Panc1 (cell line): Measurements from ENCODE around the gene PSMA5. TPM values are rescaled to one million over a fixed set of nuclear protein-coding genes. Genes with fewer than 3 reads are reported as not detected.

Experiments used
- ATAC-seq: fragments of 200-7000 bp; cut with Tn5 transposase; 2 replicates; pipeline ENCODE4 v1.9.1; 2020; ENCODE audit warnings: mild to moderate bottlenecking, moderate library complexity
- BruUV-seq: library from RNA; stranded (reverse); fragments of 400-500 nt; replicated peaks from 2 replicates; lab custom pipeline; 2021; lab: Mats Ljungman, UMichigan
- CTCF ChIA-PET: fragments of 300-600 bp; sonication (Branson Sonifier 250); formaldehyde crosslinking; loops from one replicate; lab custom pipeline; 2022; ENCODE audit warnings: antibody characterized with exemption; lab: Charles Lee
- POLR2A ChIA-PET: fragments of 300-600 bp; sonication (Branson Sonifier 250); formaldehyde crosslinking; loops from one replicate; lab custom pipeline; 2022; ENCODE audit warnings: antibody characterized with exemption; lab: Charles Lee
- DNase-seq: peaks from one replicate; pipeline ENCODE4 v3.0.0-alpha.2; 2010; ENCODE audit warnings: low read depth, low spot score
- H3K27ac ChIP-seq: 2 replicates; pipeline ENCODE4 v1.5.1; 2011; ENCODE audit warnings: mild to moderate bottlenecking, low read length, inconsistent platforms
- H3K27me3 ChIP-seq: fragments of 200-500 bp; sonication (Bioruptor generic); 2 replicates; pipeline ENCODE4 v1.6.0; 2014; ENCODE audit warnings: low read length, inconsistent platforms; ENCODE audit not compliant: control insufficient read depth, insufficient read depth
- H3K36me3 ChIP-seq: fragments of 200-500 bp; sonication (Bioruptor generic); 2 replicates; pipeline ENCODE4 v1.5.1; 2014; ENCODE audit warnings: inconsistent platforms, mild to moderate bottlenecking, low read length, moderate library complexity; ENCODE audit not compliant: control insufficient read depth, insufficient read depth
- H3K4me1 ChIP-seq: 2 replicates; pipeline ENCODE4 v1.5.1; 2011; ENCODE audit warnings: inconsistent platforms, mild to moderate bottlenecking, low read length, moderate library complexity; ENCODE audit not compliant: control insufficient read depth, insufficient read depth
- H3K4me3 ChIP-seq, 2 experiments: 2 replicates each; pipeline ENCODE4 v1.5.1; 2011 to 2012; ENCODE audit warnings: low read depth in 2 of 2, low read length in 2 of 2, mild to moderate bottlenecking in 2 of 2, inconsistent platforms in 1 of 2, moderate library complexity in 1 of 2
- H3K9me3 ChIP-seq: fragments of 200-500 bp; sonication (Bioruptor generic); 2 replicates; pipeline ENCODE4 v1.5.1; 2014; ENCODE audit warnings: low read depth, mild to moderate bottlenecking, inconsistent platforms, low read length, moderate library complexity; ENCODE audit not compliant: control insufficient read depth, insufficient read depth
- POLR2AphosphoS5 ChIP-seq: IDR thresholded peaks from 2 replicates; pipeline ENCODE4 v1.6.1; 2012; ENCODE audit warnings: mild to moderate bottlenecking, low read depth, low read length, moderate library complexity
- SIN3A ChIP-seq: IDR thresholded peaks from 2 replicates; pipeline ENCODE4 v1.6.1; 2012; ENCODE audit warnings: low read depth, mild to moderate bottlenecking, low read length, moderate library complexity, borderline replicate concordance; ENCODE audit not compliant: insufficient read depth
- TCF7L2 ChIP-seq: IDR thresholded peaks from 2 replicates; pipeline ENCODE4 v1.6.1; 2011; ENCODE audit warnings: mild to moderate bottlenecking, low read depth, low read length, inconsistent platforms
- in situ Hi-C: cut with HindIII; loops from 2 replicates; pipeline ENCODE4 v1.10.0; 2016; ENCODE audit warnings: low sequenced_read_pairs, low pct_unique_long_range_greater_than_20kb
- intact Hi-C: fragments of 100-400 bp; cut with micrococcal nuclease; formaldehyde crosslinking; loops from one replicate; pipeline ENCODE4 v1.10.0; 2022; ENCODE audit not compliant: unreplicated experiment
- total RNA-seq: library from RNA; stranded (reverse); gene quantifications from one replicate; pipeline ENCODE4 v1.2.1, GENCODE V29; 2021; ENCODE audit not compliant: unreplicated experiment
- TF ChIP-seq, protein P1 (sequence below): fragments of 450-650 bp; IDR thresholded peaks from 2 replicates; pipeline ENCODE4 v1.5.1; 2017; ENCODE audit warnings: mild to moderate bottlenecking
- TF ChIP-seq, protein P2 (sequence below), 2 experiments: IDR thresholded peaks; 2 replicates each; pipeline ENCODE4 v1.6.1; 2011 to 2012; ENCODE audit warnings: low read depth in 2 of 2, control low read depth in 1 of 2, low read length in 1 of 2, mild to moderate bottlenecking in 1 of 2, moderate library complexity in 1 of 2; ENCODE audit not compliant: insufficient read depth in 1 of 2

PSMA5 gene
- total RNA-seq, 1 experiment from 2014 or later: 118 TPM

DNA sequence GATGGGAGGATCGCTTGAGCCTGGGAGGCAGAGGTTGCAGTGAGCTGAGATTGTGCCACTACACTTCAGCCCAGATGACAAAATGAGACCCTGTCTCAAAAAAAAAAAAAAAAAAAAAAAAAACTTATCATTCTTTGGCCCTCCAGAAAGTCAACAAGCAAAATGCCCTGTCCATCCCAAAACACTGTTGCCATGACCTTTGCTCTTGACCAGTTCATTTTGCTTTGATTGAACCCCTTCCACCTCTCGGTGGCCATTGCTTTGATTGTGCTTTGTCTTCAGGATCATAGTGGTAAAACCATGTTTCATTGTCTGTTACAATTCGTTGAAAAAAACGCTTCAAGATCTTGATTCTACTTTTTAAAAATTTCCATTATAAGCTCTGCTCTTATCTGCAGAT lies 31.6 kb upstream of the PSMA5 start:
- ATAC-seq: no peak

DNA sequence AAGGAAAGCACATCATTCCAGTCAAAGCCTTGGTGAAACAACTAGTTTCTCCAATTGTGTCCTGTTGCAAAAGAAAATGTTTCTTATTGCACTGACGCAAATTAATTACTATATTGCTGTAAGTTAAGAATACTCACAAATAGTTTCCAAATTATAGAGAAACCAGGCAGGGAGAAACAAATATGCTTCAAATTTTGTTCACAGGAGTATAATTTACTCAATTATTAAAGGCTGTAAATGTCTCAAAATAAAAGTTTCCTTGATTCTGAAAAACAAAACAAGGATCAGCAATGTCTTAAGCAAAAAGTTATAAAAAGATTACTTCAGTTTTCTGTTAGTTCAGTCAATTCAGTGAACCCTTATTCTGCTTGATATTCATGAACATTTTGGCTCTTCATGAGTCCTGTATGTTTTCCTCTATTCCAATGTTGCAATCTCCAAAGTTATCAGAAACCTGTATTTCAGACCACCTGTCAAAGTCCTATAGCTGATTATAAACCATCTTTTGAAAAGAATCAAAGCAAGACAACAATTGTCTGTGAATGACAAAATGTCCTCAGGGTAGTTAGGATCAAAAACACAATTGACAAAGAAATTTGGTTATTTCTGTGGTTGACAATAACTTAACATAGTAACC lies 28.4 kb upstream of the PSMA5 start:
- no peaks in the 10 kb centered on the region; the same call in 1 of the 2 replicates for H3K9me3 ChIP-seq
- no peaks in the 10 kb centered on the region for H3K36me3 ChIP-seq
- TF ChIP-seq SIN3A: no peak
- TF ChIP-seq POLR2AphosphoS5: no peak
- TF ChIP-seq, protein P1, sequence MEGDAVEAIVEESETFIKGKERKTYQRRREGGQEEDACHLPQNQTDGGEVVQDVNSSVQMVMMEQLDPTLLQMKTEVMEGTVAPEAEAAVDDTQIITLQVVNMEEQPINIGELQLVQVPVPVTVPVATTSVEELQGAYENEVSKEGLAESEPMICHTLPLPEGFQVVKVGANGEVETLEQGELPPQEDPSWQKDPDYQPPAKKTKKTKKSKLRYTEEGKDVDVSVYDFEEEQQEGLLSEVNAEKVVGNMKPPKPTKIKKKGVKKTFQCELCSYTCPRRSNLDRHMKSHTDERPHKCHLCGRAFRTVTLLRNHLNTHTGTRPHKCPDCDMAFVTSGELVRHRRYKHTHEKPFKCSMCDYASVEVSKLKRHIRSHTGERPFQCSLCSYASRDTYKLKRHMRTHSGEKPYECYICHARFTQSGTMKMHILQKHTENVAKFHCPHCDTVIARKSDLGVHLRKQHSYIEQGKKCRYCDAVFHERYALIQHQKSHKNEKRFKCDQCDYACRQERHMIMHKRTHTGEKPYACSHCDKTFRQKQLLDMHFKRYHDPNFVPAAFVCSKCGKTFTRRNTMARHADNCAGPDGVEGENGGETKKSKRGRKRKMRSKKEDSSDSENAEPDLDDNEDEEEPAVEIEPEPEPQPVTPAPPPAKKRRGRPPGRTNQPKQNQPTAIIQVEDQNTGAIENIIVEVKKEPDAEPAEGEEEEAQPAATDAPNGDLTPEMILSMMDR: no peak
- no peak for TF ChIP-seq TCF7L2
- TF ChIP-seq, protein P2, sequence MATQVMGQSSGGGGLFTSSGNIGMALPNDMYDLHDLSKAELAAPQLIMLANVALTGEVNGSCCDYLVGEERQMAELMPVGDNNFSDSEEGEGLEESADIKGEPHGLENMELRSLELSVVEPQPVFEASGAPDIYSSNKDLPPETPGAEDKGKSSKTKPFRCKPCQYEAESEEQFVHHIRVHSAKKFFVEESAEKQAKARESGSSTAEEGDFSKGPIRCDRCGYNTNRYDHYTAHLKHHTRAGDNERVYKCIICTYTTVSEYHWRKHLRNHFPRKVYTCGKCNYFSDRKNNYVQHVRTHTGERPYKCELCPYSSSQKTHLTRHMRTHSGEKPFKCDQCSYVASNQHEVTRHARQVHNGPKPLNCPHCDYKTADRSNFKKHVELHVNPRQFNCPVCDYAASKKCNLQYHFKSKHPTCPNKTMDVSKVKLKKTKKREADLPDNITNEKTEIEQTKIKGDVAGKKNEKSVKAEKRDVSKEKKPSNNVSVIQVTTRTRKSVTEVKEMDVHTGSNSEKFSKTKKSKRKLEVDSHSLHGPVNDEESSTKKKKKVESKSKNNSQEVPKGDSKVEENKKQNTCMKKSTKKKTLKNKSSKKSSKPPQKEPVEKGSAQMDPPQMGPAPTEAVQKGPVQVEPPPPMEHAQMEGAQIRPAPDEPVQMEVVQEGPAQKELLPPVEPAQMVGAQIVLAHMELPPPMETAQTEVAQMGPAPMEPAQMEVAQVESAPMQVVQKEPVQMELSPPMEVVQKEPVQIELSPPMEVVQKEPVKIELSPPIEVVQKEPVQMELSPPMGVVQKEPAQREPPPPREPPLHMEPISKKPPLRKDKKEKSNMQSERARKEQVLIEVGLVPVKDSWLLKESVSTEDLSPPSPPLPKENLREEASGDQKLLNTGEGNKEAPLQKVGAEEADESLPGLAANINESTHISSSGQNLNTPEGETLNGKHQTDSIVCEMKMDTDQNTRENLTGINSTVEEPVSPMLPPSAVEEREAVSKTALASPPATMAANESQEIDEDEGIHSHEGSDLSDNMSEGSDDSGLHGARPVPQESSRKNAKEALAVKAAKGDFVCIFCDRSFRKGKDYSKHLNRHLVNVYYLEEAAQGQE (IDR thresholded peaks at IDR 0.05; ENCODE audit: insufficient read depth in 1 of 2, low read depth in 2 of 2, low read length in 1 of 2): no peak
- no peak overlapping the region for H3K4me3 ChIP-seq
- no peak for ATAC-seq
- in situ Hi-C loops (no loop called here), intact Hi-C loops (no loop called here)
- ChIA-PET CTCF (no interaction called here), POLR2A (no interaction called here)
- H3K4me1 ChIP-seq: no peaks in the 10 kb centered on the region
- no peak overlapping the region for H3K27ac ChIP-seq
- no TSS peak for BruUV-seq
- no peak for DNase-seq
- no peaks in the 10 kb centered on the region; the same call in 1 of the 2 replicates for H3K27me3 ChIP-seq

More for the DNA sequence above, 31.6 kb upstream of the PSMA5 start:
- Histone ChIP-seq H3K27me3 (peaks cover 4% of the 10 kb centered on the region), H3K4me1 (no peaks in the 10 kb centered on the region), H3K36me3 (no peaks in the 10 kb centered on the region), H3K27ac (no peak overlapping the region), H3K4me3 (no peak overlapping the region), H3K9me3 (no peaks in the 10 kb centered on the region; the same call in 1 of the 2 replicates)
- BruUV-seq: no TSS peak
- POLR2A ChIA-PET: no interaction called here
- DNase-seq: no peak
- intact Hi-C loops (no loop called here), in situ Hi-C loops (no loop called here)
- CTCF ChIA-PET: no interaction called here
- TF ChIP-seq, protein P1: no peak
- TF ChIP-seq, protein P2 (IDR thresholded peaks at IDR 0.05; ENCODE audit: insufficient read depth in 1 of 2, low read depth in 2 of 2, low read length in 1 of 2): no peak
- TF ChIP-seq TCF7L2 (no peak), SIN3A (no peak)
